ENCODE results near the gene CFAP74. TPM values are rescaled to one million over a fixed set of nuclear protein-coding genes. Genes with fewer than 3 reads are reported as not detected.

The CFAP74 gene
- polyA plus RNA-seq, 1 donor (not counting 4 experiments of a cell fraction or from before 2014, with no cell fraction given) = not detected

DNA sequence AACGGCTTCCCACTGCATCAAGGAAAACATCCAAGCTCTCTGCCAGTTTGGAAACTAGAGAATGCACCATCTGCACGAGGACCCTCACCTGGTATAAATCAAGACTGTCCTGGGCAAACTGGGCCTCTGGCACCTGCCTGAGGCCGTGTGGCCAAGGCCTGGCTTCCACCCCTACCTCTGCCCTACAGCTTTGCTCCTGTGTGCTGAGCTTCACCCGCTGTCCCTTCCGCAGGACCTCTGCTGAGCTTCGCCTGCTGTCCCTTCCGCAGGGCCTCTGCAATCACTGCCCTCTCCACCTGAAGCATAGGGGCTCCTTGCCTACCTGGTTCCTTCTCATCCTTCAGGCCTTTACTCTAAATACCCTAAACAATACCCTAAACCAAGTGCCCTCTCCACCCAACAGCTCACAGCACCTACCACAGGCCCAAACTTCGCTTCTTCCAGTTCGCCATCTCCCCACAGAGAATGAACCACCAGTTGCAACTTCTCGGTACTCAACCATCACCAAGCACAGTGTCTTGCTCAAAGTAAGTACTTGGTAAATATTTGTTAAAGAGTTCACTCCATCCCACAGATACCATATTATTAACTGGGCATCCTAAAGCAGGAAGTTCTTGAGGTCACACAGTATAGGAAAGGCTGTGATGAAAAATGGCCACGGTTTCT lies 131.1 kb downstream of the CFAP74 start:
- H2AFZ ChIP-seq (ENCODE audit: control insufficient read depth, low read length) = no peak overlapping the region
- no peak overlapping the region for H3K27ac ChIP-seq (ENCODE audit: control insufficient read depth, insufficient read depth, low read length)
- no peak overlapping the region for H3K4me3 ChIP-seq (ENCODE audit: control insufficient read depth in 2 of 3, extremely low read depth in 1 of 3, insufficient read depth in 2 of 3, low read depth in 1 of 3, low read length in 3 of 3)
- no peak overlapping the region for H3K9ac ChIP-seq (ENCODE audit: control insufficient read depth, extremely low read depth, insufficient read depth, low read length)
- H3K4me2 ChIP-seq (ENCODE audit: control insufficient read depth, extremely low read depth, insufficient read depth, low read depth, low read length) = no peak overlapping the region
- H3K79me2 ChIP-seq (ENCODE audit: control insufficient read depth, insufficient read depth, low read length) = peaks cover 99% of the 10 kb centered on the region
- no peak for FAIRE-seq
- no peak for DNase-seq (ENCODE audit: low read depth, low spot score)
- H4K20me1 ChIP-seq (ENCODE audit: control insufficient read depth, extremely low read depth, insufficient read depth, low read length) = peaks cover 70% of the 10 kb centered on the region
- no peak for TF ChIP-seq EZH2 (IDR thresholded peaks at IDR 0.05; ENCODE audit: low read length)
- TF ChIP-seq, protein P1, sequence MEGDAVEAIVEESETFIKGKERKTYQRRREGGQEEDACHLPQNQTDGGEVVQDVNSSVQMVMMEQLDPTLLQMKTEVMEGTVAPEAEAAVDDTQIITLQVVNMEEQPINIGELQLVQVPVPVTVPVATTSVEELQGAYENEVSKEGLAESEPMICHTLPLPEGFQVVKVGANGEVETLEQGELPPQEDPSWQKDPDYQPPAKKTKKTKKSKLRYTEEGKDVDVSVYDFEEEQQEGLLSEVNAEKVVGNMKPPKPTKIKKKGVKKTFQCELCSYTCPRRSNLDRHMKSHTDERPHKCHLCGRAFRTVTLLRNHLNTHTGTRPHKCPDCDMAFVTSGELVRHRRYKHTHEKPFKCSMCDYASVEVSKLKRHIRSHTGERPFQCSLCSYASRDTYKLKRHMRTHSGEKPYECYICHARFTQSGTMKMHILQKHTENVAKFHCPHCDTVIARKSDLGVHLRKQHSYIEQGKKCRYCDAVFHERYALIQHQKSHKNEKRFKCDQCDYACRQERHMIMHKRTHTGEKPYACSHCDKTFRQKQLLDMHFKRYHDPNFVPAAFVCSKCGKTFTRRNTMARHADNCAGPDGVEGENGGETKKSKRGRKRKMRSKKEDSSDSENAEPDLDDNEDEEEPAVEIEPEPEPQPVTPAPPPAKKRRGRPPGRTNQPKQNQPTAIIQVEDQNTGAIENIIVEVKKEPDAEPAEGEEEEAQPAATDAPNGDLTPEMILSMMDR (optimal IDR thresholded peaks at IDR 0.05 in 1 of 3, IDR thresholded peaks at IDR 0.05 in 1 of 3, conservative IDR thresholded peaks at IDR 0.05 in 1 of 3; ENCODE audit: extremely low read depth in 1 of 3, insufficient read depth in 2 of 3, low read length in 3 of 3) = no peak
- no peaks in the 10 kb centered on the region for H3K4me1 ChIP-seq (ENCODE audit: control insufficient read depth, extremely low read depth, insufficient read depth, low read length)
- dilution Hi-C loops (cut with MboI; ENCODE audit: extremely low pct_ligation_motif_present, low sequenced_read_pairs) = no loop called here
- peaks cover 3% of the 10 kb centered on the region for H3K9me1 ChIP-seq (ENCODE audit: control insufficient read depth, extremely low read depth, insufficient read depth, low read length)
- no peaks in the 10 kb centered on the region for H3K27me3 ChIP-seq (ENCODE audit: control insufficient read depth, extremely low read depth, insufficient read depth, low read length)
- H3K36me3 ChIP-seq (ENCODE audit: control insufficient read depth in 2 of 2, extremely low read depth in 1 of 2, insufficient read depth in 2 of 2, low read length in 2 of 2) = peaks cover 25 to 33% of the 10 kb centered on the region in 2 experiments
- no peaks in the 10 kb centered on the region for H3K9me3 ChIP-seq (ENCODE audit: control insufficient read depth, low read depth, low read length)

Other genes with a start within 250 kb of the CFAP74 start
- 54.0 to 59.9 TPM (median 54.8 TPM) in 3 replicates for gene NADK, start 225.3 kb downstream of the CFAP74 start, polyA plus RNA-seq
- gene GNB1, start 112.7 kb downstream of the CFAP74 start, polyA plus RNA-seq = 352 to 441 TPM (median 364 TPM) in 3 replicates
- gene CALML6, start 88.5 kb downstream of the CFAP74 start, polyA plus RNA-seq = 0.08 to 0.45 TPM in 2 of 3 replicates, not detected in the other
- 0.10 to 0.35 TPM (median 0.10 TPM) in 3 replicates for gene TMEM52, start 84.5 kb downstream of the CFAP74 start, polyA plus RNA-seq
- gene GABRD, start 15.6 kb upstream of the CFAP74 start, polyA plus RNA-seq = not detected in 3 replicates
- 36.3 to 41.3 TPM (median 39.5 TPM) in 3 replicates for gene PRKCZ, start 46.6 kb upstream of the CFAP74 start, polyA plus RNA-seq
- gene FAAP20, start 191.0 kb upstream of the CFAP74 start, polyA plus RNA-seq = 7.3 to 13.7 TPM (median 8.9 TPM) in 3 replicates
- 3.8 to 10.1 TPM (median 4.8 TPM) in 3 replicates for gene SKI, start 224.5 kb upstream of the CFAP74 start, polyA plus RNA-seq